ENCODE results near the gene MFSD11. TPM values are rescaled to one million over a fixed set of nuclear protein-coding genes. Genes with fewer than 3 reads are reported as not detected.
"Not testable (repeated sequence)": the region's sequence is repeated elsewhere in the genome, so short reads cannot be mapped to it uniquely, and the experiment has no call there.

The MFSD11 gene
- polyA plus RNA-seq, 1 donor from 2014 or later, result 36.1 TPM

- no peaks in the 10 kb centered on the region for H3F3A ChIP-seq (ENCODE audit: insufficient read depth, low read length, poor library complexity, severe bottlenecking)
- H3K27ac ChIP-seq (ENCODE audit: low read length), result no peak overlapping the region
- no peak overlapping the region for H3K9ac ChIP-seq (ENCODE audit: low read length)
- H3K4me2 ChIP-seq (ENCODE audit: low read length), result no peak overlapping the region
- H2AFZ ChIP-seq (ENCODE audit: low read depth, low read length), result no peak overlapping the region
- no peaks in the 10 kb centered on the region for H3K9me3 ChIP-seq (ENCODE audit: low read length)
- no peak overlapping the region for H3K4me3 ChIP-seq (ENCODE audit: low read length)
- no peaks in the 10 kb centered on the region for H3K9me2 ChIP-seq (ENCODE audit: insufficient read depth, low read length)
- H3K36me3 ChIP-seq (ENCODE audit: insufficient read depth, low read length), result no peaks in the 10 kb centered on the region
- no peaks in the 10 kb centered on the region for H4K20me1 ChIP-seq (ENCODE audit: insufficient read depth)
- TF ChIP-seq EZH2 (IDR thresholded peaks at IDR 0.05; ENCODE audit: borderline replicate concordance, insufficient read depth, low read length, poor library complexity, severe bottlenecking), result no peak
- no peak for TF ChIP-seq POLR2AphosphoS5 (IDR thresholded peaks at IDR 0.05)
- TF ChIP-seq, protein P1, sequence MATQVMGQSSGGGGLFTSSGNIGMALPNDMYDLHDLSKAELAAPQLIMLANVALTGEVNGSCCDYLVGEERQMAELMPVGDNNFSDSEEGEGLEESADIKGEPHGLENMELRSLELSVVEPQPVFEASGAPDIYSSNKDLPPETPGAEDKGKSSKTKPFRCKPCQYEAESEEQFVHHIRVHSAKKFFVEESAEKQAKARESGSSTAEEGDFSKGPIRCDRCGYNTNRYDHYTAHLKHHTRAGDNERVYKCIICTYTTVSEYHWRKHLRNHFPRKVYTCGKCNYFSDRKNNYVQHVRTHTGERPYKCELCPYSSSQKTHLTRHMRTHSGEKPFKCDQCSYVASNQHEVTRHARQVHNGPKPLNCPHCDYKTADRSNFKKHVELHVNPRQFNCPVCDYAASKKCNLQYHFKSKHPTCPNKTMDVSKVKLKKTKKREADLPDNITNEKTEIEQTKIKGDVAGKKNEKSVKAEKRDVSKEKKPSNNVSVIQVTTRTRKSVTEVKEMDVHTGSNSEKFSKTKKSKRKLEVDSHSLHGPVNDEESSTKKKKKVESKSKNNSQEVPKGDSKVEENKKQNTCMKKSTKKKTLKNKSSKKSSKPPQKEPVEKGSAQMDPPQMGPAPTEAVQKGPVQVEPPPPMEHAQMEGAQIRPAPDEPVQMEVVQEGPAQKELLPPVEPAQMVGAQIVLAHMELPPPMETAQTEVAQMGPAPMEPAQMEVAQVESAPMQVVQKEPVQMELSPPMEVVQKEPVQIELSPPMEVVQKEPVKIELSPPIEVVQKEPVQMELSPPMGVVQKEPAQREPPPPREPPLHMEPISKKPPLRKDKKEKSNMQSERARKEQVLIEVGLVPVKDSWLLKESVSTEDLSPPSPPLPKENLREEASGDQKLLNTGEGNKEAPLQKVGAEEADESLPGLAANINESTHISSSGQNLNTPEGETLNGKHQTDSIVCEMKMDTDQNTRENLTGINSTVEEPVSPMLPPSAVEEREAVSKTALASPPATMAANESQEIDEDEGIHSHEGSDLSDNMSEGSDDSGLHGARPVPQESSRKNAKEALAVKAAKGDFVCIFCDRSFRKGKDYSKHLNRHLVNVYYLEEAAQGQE (IDR thresholded peaks at IDR 0.05; ENCODE audit: borderline replicate concordance), result no peak
- TF ChIP-seq, protein P2, sequence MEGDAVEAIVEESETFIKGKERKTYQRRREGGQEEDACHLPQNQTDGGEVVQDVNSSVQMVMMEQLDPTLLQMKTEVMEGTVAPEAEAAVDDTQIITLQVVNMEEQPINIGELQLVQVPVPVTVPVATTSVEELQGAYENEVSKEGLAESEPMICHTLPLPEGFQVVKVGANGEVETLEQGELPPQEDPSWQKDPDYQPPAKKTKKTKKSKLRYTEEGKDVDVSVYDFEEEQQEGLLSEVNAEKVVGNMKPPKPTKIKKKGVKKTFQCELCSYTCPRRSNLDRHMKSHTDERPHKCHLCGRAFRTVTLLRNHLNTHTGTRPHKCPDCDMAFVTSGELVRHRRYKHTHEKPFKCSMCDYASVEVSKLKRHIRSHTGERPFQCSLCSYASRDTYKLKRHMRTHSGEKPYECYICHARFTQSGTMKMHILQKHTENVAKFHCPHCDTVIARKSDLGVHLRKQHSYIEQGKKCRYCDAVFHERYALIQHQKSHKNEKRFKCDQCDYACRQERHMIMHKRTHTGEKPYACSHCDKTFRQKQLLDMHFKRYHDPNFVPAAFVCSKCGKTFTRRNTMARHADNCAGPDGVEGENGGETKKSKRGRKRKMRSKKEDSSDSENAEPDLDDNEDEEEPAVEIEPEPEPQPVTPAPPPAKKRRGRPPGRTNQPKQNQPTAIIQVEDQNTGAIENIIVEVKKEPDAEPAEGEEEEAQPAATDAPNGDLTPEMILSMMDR (IDR thresholded peaks at IDR 0.05; ENCODE audit: poor library complexity, severe bottlenecking), result no peak
- no peak for TF ChIP-seq TAF1 (IDR thresholded peaks at IDR 0.05; ENCODE audit: low read depth)
- TF ChIP-seq SMC3 (conservative IDR thresholded peaks at IDR 0.05; ENCODE audit: poor library complexity), result no peak
- no peak for TF ChIP-seq RAD21 (conservative IDR thresholded peaks at IDR 0.05)
- no peak for TF ChIP-seq MXI1 (conservative IDR thresholded peaks at IDR 0.05; ENCODE audit: poor library complexity, severe bottlenecking)
- peaks cover 9% of the 10 kb centered on the region for H3K79me2 ChIP-seq (replicated peaks; ENCODE audit: insufficient read depth, low read length)
- H3K27me3 ChIP-seq (ENCODE audit: insufficient read depth, low read depth, low read length), result no peaks in the 10 kb centered on the region
Measured at GRCh38 chr17:76722279-76722678, 15.6 kb upstream of the MFSD11 start.

DNA sequence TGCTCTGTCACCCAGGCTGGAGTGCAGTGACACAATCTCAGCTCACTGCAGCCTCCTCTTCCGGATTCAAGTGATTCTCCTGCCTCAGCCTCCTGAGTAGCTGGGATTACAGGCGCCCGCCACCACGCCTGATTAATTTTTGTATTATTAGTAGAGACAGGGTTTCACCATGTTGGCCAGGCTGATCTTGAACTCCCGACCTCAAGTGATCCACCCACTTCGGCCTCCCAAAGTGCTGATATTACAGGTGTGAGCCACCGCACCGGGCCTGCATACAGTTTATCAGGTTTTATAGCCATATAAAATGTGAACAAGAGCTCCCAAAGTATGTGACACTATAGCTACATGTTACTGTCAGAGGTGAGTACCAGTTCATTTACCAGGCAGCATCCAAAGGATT is 14.9 kb upstream of the MFSD11 start:
- peaks cover 16% of the 10 kb centered on the region for H3K79me2 ChIP-seq (replicated peaks; ENCODE audit: insufficient read depth, low read length)
- not testable (repeated sequence) for H3K4me2 ChIP-seq (ENCODE audit: low read length); H3K36me3 ChIP-seq (ENCODE audit: insufficient read depth, low read length); H3K4me3 ChIP-seq (ENCODE audit: low read length); H3K27me3 ChIP-seq (ENCODE audit: insufficient read depth, low read depth, low read length); H3K27ac ChIP-seq (ENCODE audit: low read length); H2AFZ ChIP-seq (ENCODE audit: low read depth, low read length); H3K9ac ChIP-seq (ENCODE audit: low read length); H4K20me1 ChIP-seq (ENCODE audit: insufficient read depth); H3K9me3 ChIP-seq (ENCODE audit: low read length); H3F3A ChIP-seq (ENCODE audit: insufficient read depth, low read length, poor library complexity, severe bottlenecking); H3K9me2 ChIP-seq (ENCODE audit: insufficient read depth, low read length)

DNA sequence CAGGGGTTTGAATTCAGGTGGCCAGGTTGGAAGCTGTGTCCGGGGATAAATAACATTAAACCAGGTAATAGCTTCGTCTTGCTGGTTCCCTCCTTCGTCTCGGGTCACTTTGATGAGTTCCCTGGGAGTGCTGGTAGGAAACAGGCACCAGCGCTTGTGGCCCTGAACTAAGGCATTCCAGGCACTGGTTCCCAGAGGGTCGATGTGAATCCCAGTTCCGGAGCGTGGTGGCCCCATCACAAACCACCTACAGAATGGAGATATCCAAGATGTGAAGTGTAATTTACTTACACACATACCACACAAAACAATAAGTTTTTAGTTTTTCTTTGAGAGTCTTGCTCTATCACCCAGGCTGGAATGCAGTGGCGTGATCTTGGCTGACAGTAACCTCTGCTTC is 14.1 kb upstream of the MFSD11 start:
- Histone ChIP-seq H4K20me1 (ENCODE audit: insufficient read depth) (no peaks in the 10 kb centered on the region), H3K4me2 (ENCODE audit: low read length) (no peak overlapping the region), H3K79me2 (replicated peaks; ENCODE audit: insufficient read depth, low read length) (peaks cover 16% of the 10 kb centered on the region), H3K9ac (ENCODE audit: low read length) (no peak overlapping the region), H3K4me3 (ENCODE audit: low read length) (no peak overlapping the region), H3F3A (ENCODE audit: insufficient read depth, low read length, poor library complexity, severe bottlenecking) (no peaks in the 10 kb centered on the region), H2AFZ (ENCODE audit: low read depth, low read length) (no peak overlapping the region), H3K27ac (ENCODE audit: low read length) (no peak overlapping the region), H3K36me3 (ENCODE audit: insufficient read depth, low read length) (no peaks in the 10 kb centered on the region), H3K27me3 (ENCODE audit: insufficient read depth, low read depth, low read length) (no peaks in the 10 kb centered on the region), H3K9me2 (ENCODE audit: insufficient read depth, low read length) (no peaks in the 10 kb centered on the region), H3K9me3 (ENCODE audit: low read length) (no peaks in the 10 kb centered on the region)
- TF ChIP-seq EZH2 (IDR thresholded peaks at IDR 0.05; ENCODE audit: borderline replicate concordance, insufficient read depth, low read length, poor library complexity, severe bottlenecking) (no peak), TAF1 (IDR thresholded peaks at IDR 0.05; ENCODE audit: low read depth) (no peak), RAD21 (conservative IDR thresholded peaks at IDR 0.05) (no peak), SMC3 (conservative IDR thresholded peaks at IDR 0.05; ENCODE audit: poor library complexity) (no peak), EP300 (conservative IDR thresholded peaks at IDR 0.05; ENCODE audit: poor library complexity, severe bottlenecking) (no peak), POLR2AphosphoS5 (IDR thresholded peaks at IDR 0.05) (no peak), MXI1 (conservative IDR thresholded peaks at IDR 0.05; ENCODE audit: poor library complexity, severe bottlenecking) (no peak)
- TF ChIP-seq, protein P2 (IDR thresholded peaks at IDR 0.05; ENCODE audit: poor library complexity, severe bottlenecking), result no peak
- TF ChIP-seq, protein P1 (IDR thresholded peaks at IDR 0.05; ENCODE audit: borderline replicate concordance), result no peak

Measured in neural cell (in vitro differentiated cells).